SU-DHL-6 (cell line): ENCODE results near the gene PPL.

Experiments
- H2AFZ ChIP-seq: fragments of 200-600 bp; sonication (generic); 2 replicates; pipeline ENCODE4 v1.6.1; 2014; ENCODE audit warnings: low read depth, mild to moderate bottlenecking, moderate library complexity, mixed read lengths, antibody characterized with exemption, low read length; ENCODE audit not compliant: severe bottlenecking
- H3F3A ChIP-seq: fragments of 200-600 bp; shearing (Covaris generic); 2 replicates; pipeline ENCODE4 v1.6.0; 2016; ENCODE audit warnings: antibody characterized with exemption, mild to moderate bottlenecking; ENCODE audit not compliant: insufficient read depth
- H3K27ac ChIP-seq: fragments of 200-600 bp; sonication (generic); 2 replicates; pipeline ENCODE4 v1.5.1; 2016; ENCODE audit warnings: low read depth, mild to moderate bottlenecking, low read length, moderate library complexity, mixed read lengths
- H3K27me3 ChIP-seq: fragments of 200-600 bp; sonication (generic), shearing (Covaris generic); 2 replicates; pipeline ENCODE4 v1.6.0; 2014; ENCODE audit warnings: mild to moderate bottlenecking, low read length
- H3K36me3 ChIP-seq: fragments of 200-600 bp; sonication (generic); 2 replicates; pipeline ENCODE4 v1.6.1; 2014; ENCODE audit warnings: mild to moderate bottlenecking, low read length, mixed read lengths
- H3K4me2 ChIP-seq: fragments of 300-600, 200-600 bp; shearing (Covaris generic), sonication (generic); 2 replicates; pipeline ENCODE4 v1.6.0; 2014; ENCODE audit warnings: low read length, low read depth, mild to moderate bottlenecking; ENCODE audit not compliant: poor library complexity, severe bottlenecking
- H3K4me3 ChIP-seq: fragments of 200-600 bp; sonication (generic); 2 replicates; pipeline ENCODE4 v1.5.1; 2014; ENCODE audit warnings: antibody characterized with exemption, low read length, mild to moderate bottlenecking, mixed read lengths; ENCODE audit not compliant: insufficient read depth, poor library complexity, severe bottlenecking
- H3K79me2 ChIP-seq: fragments of 200-600 bp; sonication (generic); 2 replicates; pipeline ENCODE4 v1.6.1; 2014; ENCODE audit warnings: mild to moderate bottlenecking, low read length, moderate library complexity; ENCODE audit not compliant: insufficient read depth
- H3K9ac ChIP-seq: fragments of 200-600 bp; sonication (generic); 2 replicates; pipeline ENCODE4 v1.7.0; 2014; ENCODE audit warnings: mild to moderate bottlenecking, low read length
- H3K9me2 ChIP-seq: fragments of 200-600 bp; sonication (generic); replicated peaks from 2 replicates; pipeline ENCODE4 v1.6.1; 2014; ENCODE audit warnings: low read length; ENCODE audit not compliant: insufficient read depth
- H3K9me3 ChIP-seq: fragments of 200-600 bp; sonication (generic); 2 replicates; pipeline ENCODE4 v1.6.1; 2014; ENCODE audit warnings: low read length, mixed read lengths; ENCODE audit not compliant: insufficient read depth
- H4K20me1 ChIP-seq: fragments of 200-600 bp; sonication (generic); 2 replicates; pipeline ENCODE4 v1.6.1; 2014; ENCODE audit warnings: low read depth, mild to moderate bottlenecking, antibody characterized with exemption, low read length, moderate library complexity, mixed read lengths
- EZH2phosphoT487 ChIP-seq: fragments of 200-600 bp; sonication (generic), shearing (Covaris generic); conservative IDR thresholded peaks from 2 replicates; pipeline ENCODE4 v1.6.1; 2018; ENCODE audit warnings: mild to moderate bottlenecking, antibody characterized with exemption, low read length, moderate library complexity, mixed read lengths
- TF ChIP-seq, protein P1 (sequence below): fragments of 200-600 bp; sonication (generic); IDR thresholded peaks from one replicate; pipeline ENCODE4 v1.5.1; 2017; ENCODE audit warnings: antibody characterized with exemption, mild to moderate bottlenecking, low read length, moderate library complexity; ENCODE audit not compliant: insufficient read depth, poor library complexity, severe bottlenecking

PPL gene

DNA sequence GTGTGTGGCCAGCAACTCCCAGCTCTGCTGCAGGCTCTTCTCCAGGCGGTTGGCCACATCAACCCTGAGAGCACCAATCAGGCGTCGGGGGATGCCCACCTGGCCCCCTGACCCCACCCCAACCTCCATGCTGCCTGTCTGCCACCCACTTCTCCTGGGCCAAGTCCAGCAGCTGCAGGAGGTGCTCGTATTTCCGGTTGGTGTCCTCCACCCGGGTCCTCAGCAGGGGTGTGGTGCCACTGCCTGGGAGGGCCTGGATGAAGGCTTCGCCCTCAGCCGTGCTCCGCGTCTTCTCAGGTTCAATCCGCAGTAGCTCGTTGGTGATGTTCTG, 45.1 kb downstream of the PPL start:
- Histone ChIP-seq H3K27me3 (no peaks in the 10 kb centered on the region), H3K4me3 (no peak overlapping the region), H4K20me1 (no peaks in the 10 kb centered on the region), H3K9me2 (no peaks in the 10 kb centered on the region), H3K9ac (no peak overlapping the region), H3K9me3 (no peaks in the 10 kb centered on the region), H3K4me2 (no peak overlapping the region), H2AFZ (no peak overlapping the region), H3K27ac (no peak overlapping the region), H3K36me3 (no peaks in the 10 kb centered on the region), H3F3A (no peaks in the 10 kb centered on the region), H3K79me2 (no peaks in the 10 kb centered on the region)
- no peak for TF ChIP-seq EZH2phosphoT487
- TF ChIP-seq, protein P1, sequence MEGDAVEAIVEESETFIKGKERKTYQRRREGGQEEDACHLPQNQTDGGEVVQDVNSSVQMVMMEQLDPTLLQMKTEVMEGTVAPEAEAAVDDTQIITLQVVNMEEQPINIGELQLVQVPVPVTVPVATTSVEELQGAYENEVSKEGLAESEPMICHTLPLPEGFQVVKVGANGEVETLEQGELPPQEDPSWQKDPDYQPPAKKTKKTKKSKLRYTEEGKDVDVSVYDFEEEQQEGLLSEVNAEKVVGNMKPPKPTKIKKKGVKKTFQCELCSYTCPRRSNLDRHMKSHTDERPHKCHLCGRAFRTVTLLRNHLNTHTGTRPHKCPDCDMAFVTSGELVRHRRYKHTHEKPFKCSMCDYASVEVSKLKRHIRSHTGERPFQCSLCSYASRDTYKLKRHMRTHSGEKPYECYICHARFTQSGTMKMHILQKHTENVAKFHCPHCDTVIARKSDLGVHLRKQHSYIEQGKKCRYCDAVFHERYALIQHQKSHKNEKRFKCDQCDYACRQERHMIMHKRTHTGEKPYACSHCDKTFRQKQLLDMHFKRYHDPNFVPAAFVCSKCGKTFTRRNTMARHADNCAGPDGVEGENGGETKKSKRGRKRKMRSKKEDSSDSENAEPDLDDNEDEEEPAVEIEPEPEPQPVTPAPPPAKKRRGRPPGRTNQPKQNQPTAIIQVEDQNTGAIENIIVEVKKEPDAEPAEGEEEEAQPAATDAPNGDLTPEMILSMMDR = no peak

DNA sequence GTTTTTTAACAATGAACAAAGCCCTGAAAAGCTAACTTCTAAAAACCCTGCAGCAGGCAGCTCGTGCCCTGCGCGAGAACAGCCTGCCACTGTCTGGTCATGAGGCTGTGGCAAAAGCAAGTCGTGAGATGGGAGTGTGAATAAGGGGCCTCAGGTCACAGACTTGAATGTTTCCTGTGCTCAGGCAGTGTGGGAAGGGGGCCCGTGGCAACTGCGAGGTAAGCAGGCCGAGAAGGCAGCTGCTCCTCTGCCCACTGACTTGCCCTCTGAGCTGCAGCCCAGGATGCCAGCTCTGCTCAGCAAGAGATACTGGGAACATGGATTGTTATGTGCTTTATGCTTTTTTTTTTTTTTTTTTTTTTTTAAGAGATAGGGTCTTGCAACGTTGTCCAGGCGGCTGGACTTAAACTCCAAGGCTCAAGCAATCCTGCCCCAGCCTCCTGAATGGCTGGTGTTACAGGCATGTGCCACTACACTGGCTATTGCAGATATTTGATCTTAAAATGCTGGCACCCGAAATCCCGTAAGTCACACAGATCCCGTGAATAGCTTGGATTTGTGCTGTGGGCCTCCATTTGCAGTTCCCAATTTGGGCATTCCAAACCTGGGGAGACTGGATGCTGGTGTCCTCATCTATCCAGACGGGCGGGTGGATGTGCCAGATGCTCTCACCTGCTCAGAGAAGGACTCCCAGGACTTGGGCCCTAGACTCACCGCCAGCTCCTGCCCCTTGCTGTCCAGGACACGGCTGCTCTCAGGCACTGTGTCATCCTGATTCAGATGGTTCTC, 45.7 kb downstream of the PPL start:
- Histone ChIP-seq H3K36me3 (no peaks in the 10 kb centered on the region), H3K9me3 (no peaks in the 10 kb centered on the region), H3F3A (no peaks in the 10 kb centered on the region), H3K4me3 (no peak overlapping the region), H3K9me2 (no peaks in the 10 kb centered on the region), H3K27me3 (no peaks in the 10 kb centered on the region), H2AFZ (no peak overlapping the region), H3K79me2 (no peaks in the 10 kb centered on the region), H3K27ac (no peak overlapping the region), H4K20me1 (no peaks in the 10 kb centered on the region), H3K4me2 (no peak overlapping the region), H3K9ac (no peak overlapping the region)
- TF ChIP-seq, protein P1 = no peak
- TF ChIP-seq EZH2phosphoT487 = no peak

DNA sequence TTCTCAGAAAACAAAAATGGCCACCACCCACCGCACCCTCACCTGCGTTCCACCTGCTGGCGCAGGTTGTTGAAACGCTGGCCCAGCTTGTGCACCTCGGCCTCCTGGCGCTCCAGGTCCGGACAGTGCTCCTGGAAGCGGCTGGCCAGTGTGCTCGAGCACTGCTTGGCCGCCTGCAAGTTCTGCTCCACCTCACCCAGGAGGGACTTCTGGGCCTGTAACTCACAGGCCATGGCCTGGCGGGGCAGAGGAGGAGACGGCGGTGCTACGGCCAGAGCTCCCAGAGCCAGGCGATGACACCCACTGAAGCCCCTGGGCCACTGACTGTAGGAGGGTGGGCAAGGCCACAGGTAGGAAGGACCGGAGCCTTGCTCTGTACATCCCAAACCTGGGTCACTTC, 46.3 kb downstream of the PPL start:
- H2AFZ ChIP-seq = no peak overlapping the region
- H3K4me3 ChIP-seq = no peak overlapping the region
- no peak overlapping the region for H3K4me2 ChIP-seq
- H3F3A ChIP-seq = no peaks in the 10 kb centered on the region
- no peaks in the 10 kb centered on the region for H3K79me2 ChIP-seq
- H3K9ac ChIP-seq = no peak overlapping the region
- no peaks in the 10 kb centered on the region for H3K9me3 ChIP-seq
- no peaks in the 10 kb centered on the region for H4K20me1 ChIP-seq
- no peak overlapping the region for H3K27ac ChIP-seq
- H3K9me2 ChIP-seq = no peaks in the 10 kb centered on the region
- H3K36me3 ChIP-seq = no peaks in the 10 kb centered on the region
- no peaks in the 10 kb centered on the region for H3K27me3 ChIP-seq
- TF ChIP-seq, protein P1 = no peak
- TF ChIP-seq EZH2phosphoT487 = no peak
